Breast epithelium (tissue), 4 donors: ENCODE results near the gene PARP1. TPM values are rescaled to one million over a fixed set of nuclear protein-coding genes. Genes with fewer than 3 reads are reported as not detected.

Experiments
- DNase-seq, 2 donors: peaks; one replicate each; pipeline ENCODE4 v3.0.0-alpha.2; 2019; ENCODE audit warnings: low spot score in 2 of 2
- H3K27ac ChIP-seq, 2 donors: fragments of 200-600 bp; sonication (generic) in 1 of 2; one replicate each; pipeline ENCODE4 v1.5.1; 2016 to 2019; ENCODE audit warnings: mild to moderate bottlenecking in 1 of 2
- H3K27me3 ChIP-seq, 2 donors: fragments of 200-600 bp; sonication (generic) in 1 of 2; one replicate each; pipeline versions ENCODE4 v1.5.1 to v1.6.0; 2017 to 2019; ENCODE audit warnings: control low read depth in 1 of 2, mild to moderate bottlenecking in 1 of 2
- H3K36me3 ChIP-seq: fragments of 200-600 bp; one replicate; pipeline ENCODE4 v1.5.1; 2019
- H3K4me1 ChIP-seq, 2 donors: fragments of 200-600 bp; sonication (generic); one replicate each; pipeline ENCODE4 v1.5.1; 2016 to 2019; ENCODE audit warnings: control low read depth in 1 of 2
- H3K4me3 ChIP-seq, 3 donors: fragments of 200-600 bp; sonication (generic); 1 replicate in 2 of 3; 2 replicates in 1 of 3; pipeline ENCODE4 v1.5.1; 2016 to 2019; ENCODE audit warnings: mild to moderate bottlenecking in 3 of 3, moderate library complexity in 2 of 3
- H3K9me3 ChIP-seq, 2 donors: fragments of 200-600 bp; sonication (generic) in 1 of 2; one replicate each; pipeline ENCODE4 v1.5.1; 2016 to 2019; ENCODE audit warnings: control low read depth in 1 of 2
- POLR2A ChIP-seq: fragments of 450-650 bp; IDR thresholded peaks from one replicate; pipeline ENCODE4 v1.6.1; 2016; ENCODE audit warnings: antibody characterized with exemption, mild to moderate bottlenecking, moderate library complexity
- POLR2AphosphoS5 ChIP-seq, 3 donors: sonication (generic); formaldehyde crosslinking; IDR thresholded peaks; one replicate each; pipeline ENCODE4 v1.6.1; 2017; ENCODE audit warnings: antibody characterized with exemption in 3 of 3
- intact Hi-C: fragments of 100-400 bp; cut with DNase I; formaldehyde crosslinking; loops from one replicate; pipeline ENCODE4 v1.15.1; 2023; ENCODE audit warnings: low total_unique reads
- total RNA-seq, 3 donors: library from RNA; depleted of rRNA; stranded (reverse); fragments of >200 nt; gene quantifications; one replicate each; pipeline ENCODE4 v1.1.0, GENCODE V29; 2016
- TF ChIP-seq, protein P1 (sequence below), 3 donors: fragments of 450-650 bp; IDR thresholded peaks; one replicate each; pipeline ENCODE4 v1.5.1; 2016 to 2017; ENCODE audit warnings: antibody characterized with exemption in 3 of 3, mild to moderate bottlenecking in 3 of 3, moderate library complexity in 3 of 3

PARP1 gene
- total RNA-seq, 3 donors from 2014 or later, result 53.0 to 83.9 (median 72.3) TPM

DNA sequence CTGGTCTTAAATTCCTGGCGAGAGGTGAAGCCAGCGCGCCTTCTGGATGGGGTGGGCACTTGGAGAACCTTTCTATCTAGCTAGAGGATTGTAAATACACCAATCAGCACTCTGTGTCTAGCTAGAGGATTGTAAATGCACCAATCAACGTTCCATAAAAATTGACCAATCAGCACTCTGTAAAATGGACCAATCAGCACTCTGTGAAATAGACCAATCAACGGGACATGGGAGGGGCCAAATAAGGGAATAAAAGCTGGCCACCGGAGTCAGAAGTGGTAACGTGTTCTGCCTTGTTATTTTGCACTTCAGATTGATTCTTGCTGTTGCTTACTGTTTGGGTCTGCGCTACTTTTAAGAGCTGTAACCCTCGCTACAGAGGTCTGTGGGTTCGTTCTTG lies 87.0 kb downstream of the PARP1 start:
- Histone ChIP-seq H3K27ac (no peak overlapping the region), H3K27me3 (peaks cover 0 to 6% of the 10 kb centered on the region in 2 donors), H3K9me3 (no peaks in the 10 kb centered on the region), H3K4me3 (no peak overlapping the region), H3K36me3 (no peaks in the 10 kb centered on the region), H3K4me1 (no peaks in the 10 kb centered on the region)
- TF ChIP-seq, protein P1, sequence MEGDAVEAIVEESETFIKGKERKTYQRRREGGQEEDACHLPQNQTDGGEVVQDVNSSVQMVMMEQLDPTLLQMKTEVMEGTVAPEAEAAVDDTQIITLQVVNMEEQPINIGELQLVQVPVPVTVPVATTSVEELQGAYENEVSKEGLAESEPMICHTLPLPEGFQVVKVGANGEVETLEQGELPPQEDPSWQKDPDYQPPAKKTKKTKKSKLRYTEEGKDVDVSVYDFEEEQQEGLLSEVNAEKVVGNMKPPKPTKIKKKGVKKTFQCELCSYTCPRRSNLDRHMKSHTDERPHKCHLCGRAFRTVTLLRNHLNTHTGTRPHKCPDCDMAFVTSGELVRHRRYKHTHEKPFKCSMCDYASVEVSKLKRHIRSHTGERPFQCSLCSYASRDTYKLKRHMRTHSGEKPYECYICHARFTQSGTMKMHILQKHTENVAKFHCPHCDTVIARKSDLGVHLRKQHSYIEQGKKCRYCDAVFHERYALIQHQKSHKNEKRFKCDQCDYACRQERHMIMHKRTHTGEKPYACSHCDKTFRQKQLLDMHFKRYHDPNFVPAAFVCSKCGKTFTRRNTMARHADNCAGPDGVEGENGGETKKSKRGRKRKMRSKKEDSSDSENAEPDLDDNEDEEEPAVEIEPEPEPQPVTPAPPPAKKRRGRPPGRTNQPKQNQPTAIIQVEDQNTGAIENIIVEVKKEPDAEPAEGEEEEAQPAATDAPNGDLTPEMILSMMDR (IDR thresholded peaks at IDR 0.05), result no peak
- no peak for TF ChIP-seq POLR2A
- no peak for TF ChIP-seq POLR2AphosphoS5 (IDR thresholded peaks at IDR 0.05)
- intact Hi-C loops, result no loop called here
- no peak for DNase-seq

DNA sequence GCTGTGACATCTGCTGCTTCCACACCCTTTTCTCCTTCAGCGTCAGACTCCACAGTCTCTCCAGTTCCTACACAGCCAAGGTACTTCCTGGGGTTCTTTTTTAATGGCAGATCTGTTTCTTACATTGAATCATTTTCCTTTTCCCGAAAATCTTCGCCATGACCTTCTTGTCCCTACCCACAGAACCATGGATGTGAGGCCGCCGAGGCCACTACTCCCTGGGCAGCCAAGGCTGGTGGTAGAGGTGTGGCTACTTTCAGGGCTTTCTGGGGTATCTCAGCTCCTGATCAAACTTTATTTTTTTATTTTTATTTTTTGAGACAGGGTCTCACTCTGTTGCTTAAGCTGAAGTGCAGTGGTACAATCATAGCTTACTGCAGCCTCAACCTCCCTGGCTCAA lies 89.4 kb downstream of the PARP1 start:
- Histone ChIP-seq H3K36me3 (no peaks in the 10 kb centered on the region), H3K9me3 (no peaks in the 10 kb centered on the region), H3K27me3 (peaks cover 0 to 6% of the 10 kb centered on the region in 2 donors), H3K4me1 (no peaks in the 10 kb centered on the region), H3K4me3 (no peak overlapping the region), H3K27ac (no peak overlapping the region)
- DNase-seq, result no peak
- intact Hi-C loops, result no loop called here
- TF ChIP-seq POLR2AphosphoS5 (IDR thresholded peaks at IDR 0.05) (no peak), POLR2A (no peak)
- TF ChIP-seq, protein P1 (IDR thresholded peaks at IDR 0.05), result no peak

DNA sequence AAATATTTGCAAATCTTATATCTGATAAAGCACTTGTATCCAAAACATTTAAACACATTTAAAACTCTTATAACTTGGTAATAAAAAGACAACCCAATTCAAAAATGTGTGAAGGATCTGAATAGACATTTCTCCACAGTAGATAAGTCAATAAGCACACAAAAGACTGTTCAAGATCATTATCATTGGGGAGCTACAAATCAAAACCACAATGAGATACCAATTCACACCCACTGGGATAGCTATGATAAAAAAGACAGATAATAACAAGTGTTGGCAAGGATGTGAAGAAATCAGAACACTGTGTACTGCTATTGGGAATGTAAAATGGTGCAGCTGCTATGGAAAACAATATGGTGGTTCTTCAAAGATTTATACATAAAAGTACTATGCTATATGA lies 93.8 kb downstream of the PARP1 start:
- TF ChIP-seq, protein P1 (IDR thresholded peaks at IDR 0.05), result no peak
- TF ChIP-seq POLR2AphosphoS5 (IDR thresholded peaks at IDR 0.05) (no peak), POLR2A (no peak)
- intact Hi-C loops, result no loop called here
- Histone ChIP-seq H3K27me3 (no peaks in the 10 kb centered on the region), H3K9me3 (no peaks in the 10 kb centered on the region), H3K4me1 (no peaks in the 10 kb centered on the region), H3K36me3 (no peaks in the 10 kb centered on the region), H3K4me3 (no peak overlapping the region), H3K27ac (no peak overlapping the region)
- DNase-seq, result no peak

DNA sequence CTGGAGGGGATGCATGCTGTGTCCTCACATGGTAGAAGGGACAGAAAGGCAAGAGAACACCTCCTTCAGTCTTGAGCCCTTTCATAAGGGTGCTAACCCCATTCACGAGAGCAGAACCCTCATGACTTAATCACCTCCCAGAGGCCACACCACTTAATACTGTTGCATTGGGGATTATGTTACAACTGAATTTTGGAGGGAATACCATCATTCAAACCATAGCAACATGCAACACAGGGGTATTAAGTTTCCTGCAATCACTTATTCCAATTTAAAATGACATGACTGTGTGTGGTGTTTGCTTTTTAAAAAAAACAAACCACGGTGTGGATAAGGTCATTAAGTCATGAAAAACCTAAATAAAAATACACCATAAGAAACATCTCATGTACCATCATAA lies 95.8 kb downstream of the PARP1 start:
- Histone ChIP-seq H3K36me3 (no peaks in the 10 kb centered on the region), H3K27me3 (no peaks in the 10 kb centered on the region), H3K27ac (no peak overlapping the region), H3K4me1 (no peaks in the 10 kb centered on the region), H3K4me3 (no peak overlapping the region), H3K9me3 (no peaks in the 10 kb centered on the region)
- TF ChIP-seq, protein P1 (IDR thresholded peaks at IDR 0.05), result no peak
- TF ChIP-seq POLR2A (no peak), POLR2AphosphoS5 (IDR thresholded peaks at IDR 0.05) (no peak)
- DNase-seq, result no peak
- intact Hi-C loops, result no loop called here

DNA sequence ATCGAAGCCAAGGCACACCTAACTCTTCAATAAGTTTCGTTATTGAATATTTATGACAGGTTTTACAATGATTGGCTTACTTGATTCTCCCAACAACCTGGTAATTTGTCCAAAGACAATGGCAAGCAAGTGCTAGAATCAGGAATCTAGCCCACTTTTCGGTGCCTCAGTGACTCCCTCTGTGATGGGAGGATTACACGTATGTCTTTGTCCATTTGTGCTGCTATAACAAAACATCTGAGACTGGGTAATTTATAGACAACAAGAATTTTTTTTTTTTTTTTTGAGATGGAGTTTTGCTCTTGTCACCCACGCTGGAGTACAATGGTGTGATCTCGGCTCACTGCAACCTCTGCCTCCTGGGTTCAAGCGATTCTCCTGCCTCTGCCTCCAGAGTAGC lies 96.5 kb downstream of the PARP1 start:
- no peak for DNase-seq
- no peak overlapping the region for H3K4me3 ChIP-seq
- H3K36me3 ChIP-seq, result no peaks in the 10 kb centered on the region
- H3K4me1 ChIP-seq, result no peaks in the 10 kb centered on the region
- no peaks in the 10 kb centered on the region for H3K9me3 ChIP-seq
- H3K27ac ChIP-seq, result no peak overlapping the region
- no peaks in the 10 kb centered on the region for H3K27me3 ChIP-seq
- TF ChIP-seq POLR2AphosphoS5 (IDR thresholded peaks at IDR 0.05) (no peak), POLR2A (no peak)
- TF ChIP-seq, protein P1 (IDR thresholded peaks at IDR 0.05), result no peak
- intact Hi-C loops, result no loop called here

Other genes starting within 250 kb of the PARP1 start
- 10 to 100 TPM; 52.4 to 63.9 (median 54.4) TPM for gene ACBD3, start 221.4 kb downstream of the PARP1 start, total RNA-seq
- gene MIXL1, start 184.4 kb downstream of the PARP1 start, total RNA-seq, result not detected
- 1 to 10 TPM; 1.9 to 5.6 (median 2.6) TPM for gene LIN9, start 98.9 kb downstream of the PARP1 start, total RNA-seq
- gene STUM, start 140.7 kb upstream of the PARP1 start, total RNA-seq, result 1 to 10 TPM; 1.1 to 7.2 (median 2.2) TPM